Prostate gland (tissue), 2 donors: ENCODE data around the gene LDHA.

Experiments
- POLR2A ChIP-seq: fragments of 450-650 bp; IDR thresholded peaks from one replicate; pipeline ENCODE4 v1.6.1; 2016; ENCODE audit warnings: antibody characterized with exemption, mild to moderate bottlenecking
- POLR2AphosphoS5 ChIP-seq: sonication (generic); formaldehyde crosslinking; IDR thresholded peaks from one replicate; pipeline ENCODE4 v1.6.1; 2017; ENCODE audit warnings: antibody characterized with exemption
- TF ChIP-seq, protein P1 (sequence below), 4 experiments: fragments of 200-600 bp in 2 of 4; fragments of 450-650 bp in 2 of 4; sonication (generic) in 2 of 4; IDR thresholded peaks; 1 replicate in 3 of 4; 2 replicates in 1 of 4; pipeline ENCODE4 v1.5.1; 2016 to 2019; ENCODE audit warnings: antibody characterized with exemption in 4 of 4, mild to moderate bottlenecking in 2 of 4, moderate library complexity in 2 of 4

DNA sequence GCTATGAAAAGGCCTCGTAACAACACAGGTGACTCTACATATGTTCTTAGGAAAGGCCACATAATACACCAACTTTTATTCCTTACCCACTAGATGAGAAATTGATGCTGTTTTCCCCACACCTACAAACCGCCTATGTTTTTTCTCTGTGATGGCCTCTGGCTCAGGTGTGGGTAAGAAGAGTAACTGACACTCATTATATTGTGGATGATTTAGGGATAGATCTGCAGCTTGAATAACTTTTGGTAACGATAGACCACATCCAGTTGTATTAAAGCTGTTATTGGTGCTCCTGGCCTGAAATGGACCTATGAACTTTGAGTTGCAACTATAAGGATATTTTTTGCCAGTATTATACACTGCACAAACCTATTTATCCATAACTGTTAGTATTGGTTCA is 3.6 kb downstream of the LDHA start:
- TF ChIP-seq, protein P1, sequence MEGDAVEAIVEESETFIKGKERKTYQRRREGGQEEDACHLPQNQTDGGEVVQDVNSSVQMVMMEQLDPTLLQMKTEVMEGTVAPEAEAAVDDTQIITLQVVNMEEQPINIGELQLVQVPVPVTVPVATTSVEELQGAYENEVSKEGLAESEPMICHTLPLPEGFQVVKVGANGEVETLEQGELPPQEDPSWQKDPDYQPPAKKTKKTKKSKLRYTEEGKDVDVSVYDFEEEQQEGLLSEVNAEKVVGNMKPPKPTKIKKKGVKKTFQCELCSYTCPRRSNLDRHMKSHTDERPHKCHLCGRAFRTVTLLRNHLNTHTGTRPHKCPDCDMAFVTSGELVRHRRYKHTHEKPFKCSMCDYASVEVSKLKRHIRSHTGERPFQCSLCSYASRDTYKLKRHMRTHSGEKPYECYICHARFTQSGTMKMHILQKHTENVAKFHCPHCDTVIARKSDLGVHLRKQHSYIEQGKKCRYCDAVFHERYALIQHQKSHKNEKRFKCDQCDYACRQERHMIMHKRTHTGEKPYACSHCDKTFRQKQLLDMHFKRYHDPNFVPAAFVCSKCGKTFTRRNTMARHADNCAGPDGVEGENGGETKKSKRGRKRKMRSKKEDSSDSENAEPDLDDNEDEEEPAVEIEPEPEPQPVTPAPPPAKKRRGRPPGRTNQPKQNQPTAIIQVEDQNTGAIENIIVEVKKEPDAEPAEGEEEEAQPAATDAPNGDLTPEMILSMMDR (IDR thresholded peaks at IDR 0.05): no peak
- no peak for TF ChIP-seq POLR2AphosphoS5
- TF ChIP-seq POLR2A: no peak
